AG09319 (cell line): ENCODE results near the gene PLSCR4.

ENCODE experiments used
- DNase-seq: peaks from one replicate; pipeline ENCODE4 v3.0.0-alpha.2; 2010; ENCODE audit warnings: low read depth; ENCODE audit errors: extremely low read depth
- TF ChIP-seq, protein P1 (sequence below): IDR thresholded peaks from 2 replicates; pipeline ENCODE4 v1.5.1; 2011; ENCODE audit warnings: low read depth, mild to moderate bottlenecking, inconsistent platforms, low read length, moderate library complexity

Gene PLSCR4

DNA sequence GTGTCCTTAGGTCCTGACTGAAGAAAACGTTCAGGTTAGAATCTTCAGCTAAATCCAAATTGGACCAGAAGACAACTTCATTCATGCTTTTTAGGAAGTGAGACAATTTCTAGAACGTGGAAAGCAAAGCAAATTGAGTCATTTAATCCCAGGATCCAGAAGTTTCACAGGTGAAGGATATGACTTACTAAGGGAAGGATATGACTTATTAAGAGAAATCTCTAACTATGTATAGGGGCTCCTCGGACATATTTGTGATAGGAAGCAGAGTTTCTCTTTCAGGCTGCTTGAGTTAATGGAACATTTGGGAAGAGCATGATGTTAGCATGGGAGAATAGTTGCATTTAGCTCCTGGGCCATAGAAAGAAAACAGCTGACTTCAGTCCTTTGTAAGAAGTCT, 73.8 kb downstream of the PLSCR4 start:
- DNase-seq: no peak
- TF ChIP-seq, protein P1, sequence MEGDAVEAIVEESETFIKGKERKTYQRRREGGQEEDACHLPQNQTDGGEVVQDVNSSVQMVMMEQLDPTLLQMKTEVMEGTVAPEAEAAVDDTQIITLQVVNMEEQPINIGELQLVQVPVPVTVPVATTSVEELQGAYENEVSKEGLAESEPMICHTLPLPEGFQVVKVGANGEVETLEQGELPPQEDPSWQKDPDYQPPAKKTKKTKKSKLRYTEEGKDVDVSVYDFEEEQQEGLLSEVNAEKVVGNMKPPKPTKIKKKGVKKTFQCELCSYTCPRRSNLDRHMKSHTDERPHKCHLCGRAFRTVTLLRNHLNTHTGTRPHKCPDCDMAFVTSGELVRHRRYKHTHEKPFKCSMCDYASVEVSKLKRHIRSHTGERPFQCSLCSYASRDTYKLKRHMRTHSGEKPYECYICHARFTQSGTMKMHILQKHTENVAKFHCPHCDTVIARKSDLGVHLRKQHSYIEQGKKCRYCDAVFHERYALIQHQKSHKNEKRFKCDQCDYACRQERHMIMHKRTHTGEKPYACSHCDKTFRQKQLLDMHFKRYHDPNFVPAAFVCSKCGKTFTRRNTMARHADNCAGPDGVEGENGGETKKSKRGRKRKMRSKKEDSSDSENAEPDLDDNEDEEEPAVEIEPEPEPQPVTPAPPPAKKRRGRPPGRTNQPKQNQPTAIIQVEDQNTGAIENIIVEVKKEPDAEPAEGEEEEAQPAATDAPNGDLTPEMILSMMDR: no peak

DNA sequence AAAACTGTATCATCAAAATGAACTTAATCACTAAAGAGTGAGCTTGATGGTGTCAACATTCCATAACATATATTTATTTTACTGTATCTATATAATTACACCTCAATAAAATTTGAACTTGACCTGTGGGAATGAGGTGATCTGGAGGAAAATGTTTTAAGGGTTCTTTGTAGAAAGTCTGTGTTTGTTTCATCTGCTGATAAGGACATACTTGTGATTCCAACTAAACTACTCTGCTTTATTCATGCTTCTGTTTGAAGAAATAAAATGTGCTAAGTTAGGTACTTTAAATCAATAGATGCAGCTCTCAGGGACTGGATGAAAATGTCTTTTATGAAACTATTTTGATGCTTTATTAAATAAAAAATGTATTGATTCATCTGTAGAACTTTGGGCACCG, 78.3 kb downstream of the PLSCR4 start:
- DNase-seq: no peak
- TF ChIP-seq, protein P1: no peak

DNA sequence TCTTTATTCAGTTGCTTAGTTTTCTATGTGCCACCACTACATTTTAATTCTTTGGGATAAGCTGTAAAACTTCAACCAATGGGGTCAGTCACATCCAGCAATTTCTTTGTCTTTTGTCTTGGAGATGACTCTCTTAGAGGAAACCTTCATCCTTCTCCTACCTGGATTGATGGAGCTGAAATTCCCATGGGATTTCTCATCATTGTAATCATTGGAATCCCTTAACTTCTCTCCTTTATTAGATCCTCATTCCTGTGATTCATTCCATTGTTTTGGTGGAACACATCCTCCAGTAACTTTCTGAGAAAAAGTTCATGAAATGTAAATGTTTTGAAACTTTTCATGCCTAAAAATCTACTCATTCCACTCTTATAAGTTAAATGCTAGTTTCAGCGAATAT, 80.3 kb downstream of the PLSCR4 start:
- no peak for DNase-seq
- TF ChIP-seq, protein P1: no peak

DNA sequence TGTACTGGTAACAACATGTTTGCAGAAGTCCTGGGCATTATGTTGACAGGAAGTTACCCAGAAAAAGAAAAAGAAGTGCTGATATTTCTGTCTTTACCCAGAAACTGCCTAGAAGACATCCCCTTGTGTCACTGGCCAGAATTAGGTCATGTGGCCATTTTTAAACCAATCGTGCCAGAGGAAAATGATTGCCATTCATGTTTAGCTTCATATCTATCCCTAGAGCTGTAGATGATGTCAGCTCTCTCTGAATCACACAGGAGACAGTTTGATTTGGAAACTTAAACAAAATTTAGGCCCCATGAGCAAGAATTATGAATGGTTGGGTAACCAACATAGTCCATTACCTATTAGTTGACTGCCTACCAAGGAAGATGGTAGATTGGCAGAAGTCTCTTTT, 81.0 kb downstream of the PLSCR4 start:
- TF ChIP-seq, protein P1: no peak
- no peak for DNase-seq

DNA sequence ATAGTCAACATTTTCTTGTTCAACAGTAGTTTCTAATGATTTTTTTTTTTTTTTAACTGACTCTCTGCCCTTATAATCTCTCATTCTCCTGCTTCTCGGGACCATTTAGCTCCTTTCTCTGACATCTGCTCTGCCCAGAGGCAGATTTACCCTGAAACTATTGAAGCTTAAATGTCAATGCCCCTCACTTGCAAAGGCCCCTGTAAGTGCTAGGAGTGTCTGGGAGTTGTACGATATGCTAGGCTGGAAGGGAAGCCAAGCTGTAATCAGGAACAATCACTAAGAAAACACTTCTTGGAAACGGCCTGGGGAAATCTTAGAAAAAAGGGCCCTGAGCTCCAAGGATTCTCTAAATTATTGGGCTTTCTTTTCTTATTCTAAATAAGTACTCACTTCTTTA, 84.1 kb downstream of the PLSCR4 start:
- TF ChIP-seq, protein P1: no peak
- DNase-seq: no peak

DNA sequence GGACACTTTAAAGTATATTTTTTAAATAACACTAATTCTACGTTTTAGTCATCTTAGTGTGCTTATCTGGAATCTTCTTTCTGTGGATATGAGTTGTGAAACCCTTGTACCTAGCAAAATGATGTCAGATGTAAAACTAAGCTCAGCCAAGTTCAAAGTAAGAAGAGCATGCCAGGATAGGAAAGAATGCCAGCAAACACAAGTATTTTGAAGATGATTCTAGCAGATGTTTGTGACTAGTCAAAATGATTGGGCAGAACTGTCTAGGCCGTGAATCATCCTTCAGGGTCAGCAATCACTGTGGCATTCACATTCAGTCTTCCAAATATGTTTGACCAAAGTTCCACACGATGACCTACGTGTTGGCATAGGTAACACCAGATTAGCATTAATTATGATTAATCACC, 84.5 kb downstream of the PLSCR4 start:
- TF ChIP-seq, protein P1: no peak
- DNase-seq: no peak

DNA sequence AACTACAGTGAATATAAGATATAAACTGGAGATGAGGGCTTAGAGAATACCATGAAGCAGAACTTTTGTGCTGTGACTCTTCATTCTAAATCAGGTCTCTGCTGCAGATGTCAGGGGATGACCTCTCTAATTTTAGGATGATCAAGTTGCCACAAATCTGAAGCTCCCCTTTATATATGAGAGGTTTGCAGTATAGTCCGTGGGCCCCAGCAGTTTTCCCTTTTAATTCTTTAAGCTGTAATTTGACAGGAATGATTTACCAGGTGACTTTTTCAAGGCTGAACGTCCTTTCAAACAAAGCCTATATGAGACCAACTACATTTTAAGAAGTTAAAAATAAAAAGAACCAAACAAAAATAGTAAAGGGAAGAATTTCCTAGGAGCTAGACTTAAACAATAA, 85.0 kb downstream of the PLSCR4 start:
- DNase-seq: no peak
- TF ChIP-seq, protein P1: no peak
